Panc1 (cell line): ENCODE measurements around the gene UBE2L5. TPM values are rescaled to one million over a fixed set of nuclear protein-coding genes. Genes with fewer than 3 reads are reported as not detected.

Source experiments
- ATAC-seq: fragments of 200-7000 bp; cut with Tn5 transposase; 2 replicates; pipeline ENCODE4 v1.9.1; 2020; ENCODE audit warnings: mild to moderate bottlenecking, moderate library complexity
- BruUV-seq: library from RNA; stranded (reverse); fragments of 400-500 nt; replicated peaks from 2 replicates; lab custom pipeline; 2021; lab: Mats Ljungman, UMichigan
- CTCF ChIA-PET: fragments of 300-600 bp; sonication (Branson Sonifier 250); formaldehyde crosslinking; loops from one replicate; lab custom pipeline; 2022; ENCODE audit warnings: antibody characterized with exemption; lab: Charles Lee
- POLR2A ChIA-PET: fragments of 300-600 bp; sonication (Branson Sonifier 250); formaldehyde crosslinking; loops from one replicate; lab custom pipeline; 2022; ENCODE audit warnings: antibody characterized with exemption; lab: Charles Lee
- DNase-seq: peaks from one replicate; pipeline ENCODE4 v3.0.0-alpha.2; 2010; ENCODE audit warnings: low read depth, low spot score
- H3K27ac ChIP-seq: 2 replicates; pipeline ENCODE4 v1.5.1; 2011; ENCODE audit warnings: mild to moderate bottlenecking, low read length, inconsistent platforms
- H3K27me3 ChIP-seq: fragments of 200-500 bp; sonication (Bioruptor generic); 2 replicates; pipeline ENCODE4 v1.6.0; 2014; ENCODE audit warnings: low read length, inconsistent platforms; ENCODE audit not compliant: control insufficient read depth, insufficient read depth
- H3K36me3 ChIP-seq: fragments of 200-500 bp; sonication (Bioruptor generic); 2 replicates; pipeline ENCODE4 v1.5.1; 2014; ENCODE audit warnings: inconsistent platforms, mild to moderate bottlenecking, low read length, moderate library complexity; ENCODE audit not compliant: control insufficient read depth, insufficient read depth
- H3K4me1 ChIP-seq: 2 replicates; pipeline ENCODE4 v1.5.1; 2011; ENCODE audit warnings: inconsistent platforms, mild to moderate bottlenecking, low read length, moderate library complexity; ENCODE audit not compliant: control insufficient read depth, insufficient read depth
- H3K4me3 ChIP-seq, 2 experiments: 2 replicates each; pipeline ENCODE4 v1.5.1; 2011 to 2012; ENCODE audit warnings: low read depth in 2 of 2, low read length in 2 of 2, mild to moderate bottlenecking in 2 of 2, inconsistent platforms in 1 of 2, moderate library complexity in 1 of 2
- H3K9me3 ChIP-seq: fragments of 200-500 bp; sonication (Bioruptor generic); 2 replicates; pipeline ENCODE4 v1.5.1; 2014; ENCODE audit warnings: low read depth, mild to moderate bottlenecking, inconsistent platforms, low read length, moderate library complexity; ENCODE audit not compliant: control insufficient read depth, insufficient read depth
- POLR2AphosphoS5 ChIP-seq: IDR thresholded peaks from 2 replicates; pipeline ENCODE4 v1.6.1; 2012; ENCODE audit warnings: mild to moderate bottlenecking, low read depth, low read length, moderate library complexity
- SIN3A ChIP-seq: IDR thresholded peaks from 2 replicates; pipeline ENCODE4 v1.6.1; 2012; ENCODE audit warnings: low read depth, mild to moderate bottlenecking, low read length, moderate library complexity, borderline replicate concordance; ENCODE audit not compliant: insufficient read depth
- TCF7L2 ChIP-seq: IDR thresholded peaks from 2 replicates; pipeline ENCODE4 v1.6.1; 2011; ENCODE audit warnings: mild to moderate bottlenecking, low read depth, low read length, inconsistent platforms
- in situ Hi-C: cut with HindIII; loops from 2 replicates; pipeline ENCODE4 v1.10.0; 2016; ENCODE audit warnings: low sequenced_read_pairs, low pct_unique_long_range_greater_than_20kb
- intact Hi-C: fragments of 100-400 bp; cut with micrococcal nuclease; formaldehyde crosslinking; loops from one replicate; pipeline ENCODE4 v1.10.0; 2022; ENCODE audit not compliant: unreplicated experiment
- total RNA-seq: library from RNA; stranded (reverse); gene quantifications from one replicate; pipeline ENCODE4 v1.2.1, GENCODE V29; 2021; ENCODE audit not compliant: unreplicated experiment
- TF ChIP-seq, protein P1 (sequence below), 2 experiments: IDR thresholded peaks; 2 replicates each; pipeline ENCODE4 v1.6.1; 2011 to 2012; ENCODE audit warnings: low read depth in 2 of 2, control low read depth in 1 of 2, low read length in 1 of 2, mild to moderate bottlenecking in 1 of 2, moderate library complexity in 1 of 2; ENCODE audit not compliant: insufficient read depth in 1 of 2
- TF ChIP-seq, protein P2 (sequence below): fragments of 450-650 bp; IDR thresholded peaks from 2 replicates; pipeline ENCODE4 v1.5.1; 2017; ENCODE audit warnings: mild to moderate bottlenecking

Gene UBE2L5
- total RNA-seq, 1 experiment from 2014 or later, result not detected

DNA sequence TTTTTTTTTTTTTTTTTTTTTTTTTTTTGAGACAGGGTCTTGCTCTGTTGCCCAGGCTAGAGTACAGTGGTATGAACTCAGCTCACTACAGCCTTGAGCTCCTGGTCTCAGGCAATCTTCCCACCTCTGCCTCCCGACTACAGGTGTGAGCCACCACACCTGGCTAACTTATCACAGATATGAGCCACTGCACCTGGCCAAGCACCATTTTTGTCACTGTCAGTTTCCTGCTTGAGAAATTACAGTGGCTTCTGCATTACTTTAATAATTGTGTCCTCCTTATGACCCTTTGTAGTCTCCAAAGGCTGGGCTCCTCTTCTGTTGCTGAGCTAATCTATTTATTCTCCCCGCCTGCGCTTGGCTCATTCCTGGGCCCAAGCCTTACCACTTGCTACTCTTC, 16.0 kb downstream of the UBE2L5 start:
- H3K4me3 ChIP-seq, result no peak overlapping the region
- TF ChIP-seq, protein P1, sequence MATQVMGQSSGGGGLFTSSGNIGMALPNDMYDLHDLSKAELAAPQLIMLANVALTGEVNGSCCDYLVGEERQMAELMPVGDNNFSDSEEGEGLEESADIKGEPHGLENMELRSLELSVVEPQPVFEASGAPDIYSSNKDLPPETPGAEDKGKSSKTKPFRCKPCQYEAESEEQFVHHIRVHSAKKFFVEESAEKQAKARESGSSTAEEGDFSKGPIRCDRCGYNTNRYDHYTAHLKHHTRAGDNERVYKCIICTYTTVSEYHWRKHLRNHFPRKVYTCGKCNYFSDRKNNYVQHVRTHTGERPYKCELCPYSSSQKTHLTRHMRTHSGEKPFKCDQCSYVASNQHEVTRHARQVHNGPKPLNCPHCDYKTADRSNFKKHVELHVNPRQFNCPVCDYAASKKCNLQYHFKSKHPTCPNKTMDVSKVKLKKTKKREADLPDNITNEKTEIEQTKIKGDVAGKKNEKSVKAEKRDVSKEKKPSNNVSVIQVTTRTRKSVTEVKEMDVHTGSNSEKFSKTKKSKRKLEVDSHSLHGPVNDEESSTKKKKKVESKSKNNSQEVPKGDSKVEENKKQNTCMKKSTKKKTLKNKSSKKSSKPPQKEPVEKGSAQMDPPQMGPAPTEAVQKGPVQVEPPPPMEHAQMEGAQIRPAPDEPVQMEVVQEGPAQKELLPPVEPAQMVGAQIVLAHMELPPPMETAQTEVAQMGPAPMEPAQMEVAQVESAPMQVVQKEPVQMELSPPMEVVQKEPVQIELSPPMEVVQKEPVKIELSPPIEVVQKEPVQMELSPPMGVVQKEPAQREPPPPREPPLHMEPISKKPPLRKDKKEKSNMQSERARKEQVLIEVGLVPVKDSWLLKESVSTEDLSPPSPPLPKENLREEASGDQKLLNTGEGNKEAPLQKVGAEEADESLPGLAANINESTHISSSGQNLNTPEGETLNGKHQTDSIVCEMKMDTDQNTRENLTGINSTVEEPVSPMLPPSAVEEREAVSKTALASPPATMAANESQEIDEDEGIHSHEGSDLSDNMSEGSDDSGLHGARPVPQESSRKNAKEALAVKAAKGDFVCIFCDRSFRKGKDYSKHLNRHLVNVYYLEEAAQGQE (IDR thresholded peaks at IDR 0.05; ENCODE audit: insufficient read depth in 1 of 2, low read depth in 2 of 2, low read length in 1 of 2), result no peak
- no peak for TF ChIP-seq TCF7L2
- TF ChIP-seq SIN3A, result no peak
- TF ChIP-seq, protein P2, sequence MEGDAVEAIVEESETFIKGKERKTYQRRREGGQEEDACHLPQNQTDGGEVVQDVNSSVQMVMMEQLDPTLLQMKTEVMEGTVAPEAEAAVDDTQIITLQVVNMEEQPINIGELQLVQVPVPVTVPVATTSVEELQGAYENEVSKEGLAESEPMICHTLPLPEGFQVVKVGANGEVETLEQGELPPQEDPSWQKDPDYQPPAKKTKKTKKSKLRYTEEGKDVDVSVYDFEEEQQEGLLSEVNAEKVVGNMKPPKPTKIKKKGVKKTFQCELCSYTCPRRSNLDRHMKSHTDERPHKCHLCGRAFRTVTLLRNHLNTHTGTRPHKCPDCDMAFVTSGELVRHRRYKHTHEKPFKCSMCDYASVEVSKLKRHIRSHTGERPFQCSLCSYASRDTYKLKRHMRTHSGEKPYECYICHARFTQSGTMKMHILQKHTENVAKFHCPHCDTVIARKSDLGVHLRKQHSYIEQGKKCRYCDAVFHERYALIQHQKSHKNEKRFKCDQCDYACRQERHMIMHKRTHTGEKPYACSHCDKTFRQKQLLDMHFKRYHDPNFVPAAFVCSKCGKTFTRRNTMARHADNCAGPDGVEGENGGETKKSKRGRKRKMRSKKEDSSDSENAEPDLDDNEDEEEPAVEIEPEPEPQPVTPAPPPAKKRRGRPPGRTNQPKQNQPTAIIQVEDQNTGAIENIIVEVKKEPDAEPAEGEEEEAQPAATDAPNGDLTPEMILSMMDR, result no peak
- no peak for TF ChIP-seq POLR2AphosphoS5
- ATAC-seq, result no peak
- H3K4me1 ChIP-seq, result no peaks in the 10 kb centered on the region
- intact Hi-C loops (no loop called here), in situ Hi-C loops (no loop called here)
- H3K36me3 ChIP-seq, result no peaks in the 10 kb centered on the region
- H3K27me3 ChIP-seq, result no peaks in the 10 kb centered on the region
- H3K27ac ChIP-seq, result no peak overlapping the region
- no peaks in the 10 kb centered on the region for H3K9me3 ChIP-seq
- ChIA-PET CTCF (no interaction called here), POLR2A (no interaction called here)
- BruUV-seq, result no TSS peak
- no peak for DNase-seq

DNA sequence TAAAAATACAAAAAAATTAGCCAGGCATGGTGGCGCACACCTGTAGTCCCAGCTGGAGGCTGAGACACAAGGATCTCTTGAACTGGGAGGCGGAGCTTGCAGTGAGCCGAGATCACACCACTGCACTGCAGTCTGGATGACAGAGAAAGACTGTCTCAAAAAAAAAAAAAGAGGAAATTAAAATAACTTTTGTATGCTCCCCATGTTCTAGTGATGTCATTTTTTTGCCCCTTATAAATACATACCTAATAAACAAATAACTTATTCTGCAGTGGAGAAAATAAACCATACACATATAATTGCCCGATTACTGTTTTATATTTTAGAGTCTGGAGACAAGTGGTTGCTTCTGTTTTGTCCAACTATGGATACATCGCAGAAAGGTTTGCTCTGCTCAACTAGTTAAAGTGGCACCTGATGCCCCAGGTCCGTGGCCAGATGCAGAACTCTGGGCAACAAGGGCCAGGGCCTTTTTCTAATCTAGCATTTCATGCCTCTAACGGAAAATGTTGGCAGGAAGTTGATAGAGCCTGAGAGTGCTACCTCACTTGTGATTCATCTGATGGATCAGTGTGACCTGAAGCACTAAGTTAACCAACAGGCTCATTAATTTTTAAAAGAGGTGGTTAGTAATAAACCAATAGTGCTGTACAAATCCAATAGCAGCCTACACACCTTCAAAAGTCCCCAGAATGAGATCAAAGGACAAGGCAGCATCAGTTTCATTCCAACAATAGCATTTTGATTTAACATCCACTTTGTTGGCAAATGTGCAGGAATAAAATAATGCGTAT, 18.8 kb downstream of the UBE2L5 start:
- Histone ChIP-seq H3K27ac (no peak overlapping the region), H3K36me3 (no peaks in the 10 kb centered on the region), H3K4me1 (0 out of 2 replicates have a peak, but pooled peaks cover 3% of the 10 kb centered on the region), H3K9me3 (no peaks in the 10 kb centered on the region), H3K4me3 (no peak overlapping the region), H3K27me3 (no peaks in the 10 kb centered on the region)
- ChIA-PET POLR2A (no interaction called here), CTCF (no interaction called here)
- TF ChIP-seq, protein P1 (IDR thresholded peaks at IDR 0.05; ENCODE audit: insufficient read depth in 1 of 2, low read depth in 2 of 2, low read length in 1 of 2), result no peak
- TF ChIP-seq POLR2AphosphoS5 (no peak), SIN3A (no peak), TCF7L2 (no peak)
- TF ChIP-seq, protein P2, result no peak
- in situ Hi-C loops (no loop called here), intact Hi-C loops (no loop called here)
- ATAC-seq (no peak), DNase-seq (no peak)
- BruUV-seq, result no TSS peak
